ENCODE data around the gene TTLL5. TPM values are rescaled to one million over a fixed set of nuclear protein-coding genes. Genes with fewer than 3 reads are reported as not detected.

The TTLL5 gene
- total and polyA plus RNA-seq, 2 of the 4 experiments (the other 2 are of a cell fraction): 11.9 to 16.7 TPM

DNA sequence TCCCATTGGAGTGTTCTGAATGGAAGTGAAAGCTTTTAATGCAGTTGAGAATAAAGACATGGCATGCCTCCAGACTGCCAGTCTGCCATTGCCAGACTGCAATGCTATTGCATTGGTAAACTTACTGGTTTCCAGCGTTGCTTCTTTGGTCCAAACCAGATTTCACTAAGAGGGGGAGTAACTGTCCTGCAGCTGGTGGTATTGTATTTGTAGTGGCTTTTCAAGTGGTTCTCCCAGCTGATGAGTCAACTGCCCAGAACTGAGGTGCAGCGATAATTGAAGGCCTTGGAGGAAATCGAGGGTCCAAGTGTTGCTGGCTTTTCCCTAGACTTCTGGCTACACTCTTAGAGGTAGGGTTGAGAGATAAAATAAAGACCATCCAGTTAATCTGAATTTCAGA lies 32.2 kb upstream of the TTLL5 start:
- H2AK5ac ChIP-seq (ENCODE audit: low read depth, low read length): no peak overlapping the region
- no peak overlapping the region for H3K56ac ChIP-seq (ENCODE audit: extremely low read depth, insufficient read depth, low read length)
- H3K27me3 ChIP-seq (ENCODE audit: control insufficient read depth, insufficient read depth, low read length): peaks cover 13% of the 10 kb centered on the region
- H3K9me3 ChIP-seq (ENCODE audit: control insufficient read depth, insufficient read depth, low read length): no peaks in the 10 kb centered on the region
- H2AFZ ChIP-seq (replicated peaks; ENCODE audit: low read length, poor library complexity): no peak overlapping the region
- no peaks in the 10 kb centered on the region for H4K20me1 ChIP-seq (ENCODE audit: insufficient read depth, low read length)
- H4K8ac ChIP-seq (ENCODE audit: low read depth in 2 of 2, low read length in 2 of 2): no peak overlapping the region
- H2BK15ac ChIP-seq (ENCODE audit: low read depth, low read length): no peak overlapping the region
- no peak overlapping the region for H3K18ac ChIP-seq (ENCODE audit: low read depth, low read length)
- no TSS peak for BruUV-seq (replicated peaks)
- H2BK120ac ChIP-seq (ENCODE audit: low read depth, low read length): no peak overlapping the region
- TF ChIP-seq, protein P1, sequence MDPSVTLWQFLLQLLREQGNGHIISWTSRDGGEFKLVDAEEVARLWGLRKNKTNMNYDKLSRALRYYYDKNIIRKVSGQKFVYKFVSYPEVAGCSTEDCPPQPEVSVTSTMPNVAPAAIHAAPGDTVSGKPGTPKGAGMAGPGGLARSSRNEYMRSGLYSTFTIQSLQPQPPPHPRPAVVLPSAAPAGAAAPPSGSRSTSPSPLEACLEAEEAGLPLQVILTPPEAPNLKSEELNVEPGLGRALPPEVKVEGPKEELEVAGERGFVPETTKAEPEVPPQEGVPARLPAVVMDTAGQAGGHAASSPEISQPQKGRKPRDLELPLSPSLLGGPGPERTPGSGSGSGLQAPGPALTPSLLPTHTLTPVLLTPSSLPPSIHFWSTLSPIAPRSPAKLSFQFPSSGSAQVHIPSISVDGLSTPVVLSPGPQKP (IDR thresholded peaks at IDR 0.05; ENCODE audit: borderline replicate concordance, low read depth, low read length): no peak
- TF ChIP-seq RCOR1 (IDR thresholded peaks at IDR 0.05; ENCODE audit: insufficient replicate concordance, low read length) (no peak), MAFK (IDR thresholded peaks at IDR 0.05; ENCODE audit: low read depth, low read length) (no peak), CHD1 (IDR thresholded peaks at IDR 0.05; ENCODE audit: low read depth, low read length) (no peak), FOS (IDR thresholded peaks at IDR 0.05; ENCODE audit: low read depth, low read length) (no peak), SMC3 (IDR thresholded peaks at IDR 0.05; ENCODE audit: low read depth, low read length) (no peak), MAZ (IDR thresholded peaks at IDR 0.05; ENCODE audit: borderline replicate concordance, low read depth, low read length) (no peak), POLR2A (IDR thresholded peaks at IDR 0.05; ENCODE audit: low read depth, low read length) (no peak), RFX5 (IDR thresholded peaks at IDR 0.05; ENCODE audit: low read depth, low read length) (no peak), RAD21 (IDR thresholded peaks at IDR 0.05; ENCODE audit: low read length) (no peak), BHLHE40 (IDR thresholded peaks at IDR 0.05; ENCODE audit: low read depth, low read length) (no peak)
- no peak overlapping the region for H2BK20ac ChIP-seq (ENCODE audit: low read depth, low read length)
- ChIA-PET CTCF (interaction anchor here (1.2 kb wide), 1 partner anchor 9 kb away, joined by 3 read pairs; no protein-coding TSS in a partner anchor), POLR2A (ENCODE audit: unreplicated experiment) (no interaction called here)
- no peak overlapping the region for H4K91ac ChIP-seq (ENCODE audit: insufficient read depth, low read depth, low read length)
- no peak overlapping the region for H3K9ac ChIP-seq (ENCODE audit: low read depth, low read length)
- H2BK5ac ChIP-seq (ENCODE audit: low read depth, low read length, poor library complexity, severe bottlenecking): no peak overlapping the region
- H3K14ac ChIP-seq (replicated peaks; ENCODE audit: low read depth, low read length): no peak overlapping the region
- H3K23ac ChIP-seq (ENCODE audit: low read depth, low read length): no peak overlapping the region
- intact Hi-C loops (cut with micrococcal nuclease): no loop called here
- DNase-seq (no peak), ATAC-seq (ENCODE audit: low read depth) (no peak)
- no peak overlapping the region for H2AK9ac ChIP-seq (replicated peaks; ENCODE audit: low read depth, low read length, poor library complexity)
- H3K9me1 ChIP-seq (ENCODE audit: insufficient read depth, low read length): no peaks in the 10 kb centered on the region
- H3K4me1 ChIP-seq (ENCODE audit: control insufficient read depth, insufficient read depth, low read length): no peaks in the 10 kb centered on the region
- H3K27ac ChIP-seq (ENCODE audit: insufficient read depth, low read length): no peak overlapping the region
- in situ Hi-C loops (cut with MboI; ENCODE audit: low sequenced_read_pairs): no loop called here
- H3K4me2 ChIP-seq (ENCODE audit: low read depth, low read length): no peak overlapping the region
- H3K4ac ChIP-seq (ENCODE audit: low read depth, low read length): no peak overlapping the region
- no peaks in the 10 kb centered on the region for H3K36me3 ChIP-seq (ENCODE audit: control insufficient read depth, insufficient read depth, low read length)
- no peak overlapping the region for H4K5ac ChIP-seq (ENCODE audit: low read depth, low read length)
- dilution Hi-C loops (cut with HindIII; ENCODE audit: low sequenced_read_pairs, unreplicated experiment): no loop called here
- H3K4me3 ChIP-seq (ENCODE audit: insufficient read depth, low read depth, low read length): no peak overlapping the region
- H3K79me1 ChIP-seq (ENCODE audit: low read depth in 1 of 2, low read length in 2 of 2): no peaks in the 10 kb centered on the region
- no CpG with 5 or more reads among the region's 3 CpGs for WGBS, 2 experiments (ENCODE audit: extremely low coverage in 2 of 2, insufficient read length in 1 of 2)
